Endothelial cell of umbilical vein (primary cell): ENCODE measurements around the gene HDDC2. TPM values are rescaled to one million over a fixed set of nuclear protein-coding genes. Genes with fewer than 3 reads are reported as not detected.

ENCODE experiments used
- BruUV-seq: library from RNA; stranded (reverse); fragments of 400-500 nt; replicated peaks from 2 replicates; lab custom pipeline; 2021; lab: Mats Ljungman, UMichigan
- CTCF ChIA-PET: fragments of 300-600, 350-600 bp; sonication (Branson Sonifier 250); formaldehyde crosslinking; loops from one replicate; lab custom pipeline; 2021; ENCODE audit warnings: antibody characterized with exemption, inconsistent platforms; lab: Charles Lee
- POLR2A ChIA-PET: fragments of 300-600, 350-600 bp; sonication (Branson Sonifier 250); formaldehyde crosslinking; loops from one replicate; lab custom pipeline; 2021; ENCODE audit warnings: antibody characterized with exemption, inconsistent platforms; lab: Charles Lee
- DNase-seq: peaks from one replicate; pipeline ENCODE4 v3.0.0-alpha.2; 2011; ENCODE audit warnings: low read depth, low spot score
- FAIRE-seq: peaks from 2 replicates; lab custom pipeline; 2011; peaks lifted over from hg19 to GRCh38; lab: Jason Lieb, UNC
- H2AFZ ChIP-seq: 2 replicates; pipeline ENCODE4 v1.6.0; 2012; ENCODE audit warnings: low read depth, low read length, control low read depth, inconsistent platforms
- H3K27ac ChIP-seq: 2 replicates; pipeline ENCODE4 v1.5.1; 2011; ENCODE audit warnings: low read depth, mild to moderate bottlenecking, control low read depth, low read length, moderate library complexity; ENCODE audit not compliant: insufficient read depth
- H3K27me3 ChIP-seq, 2 experiments: 2 replicates each; pipeline versions ENCODE4 v1.6.0 to v1.6.1; 2011; ENCODE audit warnings: low read length in 2 of 2, mixed read lengths in 1 of 2; ENCODE audit not compliant: control insufficient read depth in 2 of 2, insufficient read depth in 2 of 2
- H3K36me3 ChIP-seq, 2 experiments: 2 replicates in 1 of 2; 3 replicates in 1 of 2; pipeline ENCODE4 v1.5.1; 2011; ENCODE audit warnings: low read length in 2 of 2, mild to moderate bottlenecking in 1 of 2, moderate library complexity in 1 of 2; ENCODE audit not compliant: control insufficient read depth in 2 of 2, insufficient read depth in 2 of 2; ENCODE audit errors: extremely low read depth in 1 of 2
- H3K4me1 ChIP-seq: 3 replicates; pipeline ENCODE4 v1.5.1; 2011; ENCODE audit warnings: mild to moderate bottlenecking, low read length; ENCODE audit not compliant: control insufficient read depth, insufficient read depth; ENCODE audit errors: extremely low read depth
- H3K4me2 ChIP-seq: 2 replicates; pipeline ENCODE4 v1.6.1; 2011; ENCODE audit warnings: low read length, control low read depth, mixed read lengths; ENCODE audit not compliant: insufficient read depth
- H3K4me3 ChIP-seq, 3 experiments: fragments of 200-600 bp in 1 of 3; sonication (generic), shearing (Covaris generic) in 1 of 3; replicated peaks in 1 of 3; 2 replicates each; pipeline ENCODE4 v1.5.1; 2011 to 2016; ENCODE audit warnings: control low read depth in 3 of 3, low read length in 3 of 3, mild to moderate bottlenecking in 2 of 3, inconsistent platforms in 1 of 3, low read depth in 1 of 3, moderate library complexity in 1 of 3; ENCODE audit not compliant: insufficient read depth in 1 of 3
- H3K79me2 ChIP-seq: 2 replicates; pipeline ENCODE4 v1.6.0; 2012; ENCODE audit warnings: low read length, inconsistent platforms; ENCODE audit not compliant: control insufficient read depth, insufficient read depth
- H3K9ac ChIP-seq: replicated peaks from 2 replicates; pipeline ENCODE3; 2011; ENCODE audit warnings: low read length, control low read depth; ENCODE audit not compliant: insufficient read depth; ENCODE audit errors: extremely low read depth
- H3K9me1 ChIP-seq: replicated peaks from 3 replicates; pipeline ENCODE4 v1.6.0; 2011; ENCODE audit warnings: mild to moderate bottlenecking, low read length; ENCODE audit not compliant: control insufficient read depth, insufficient read depth; ENCODE audit errors: extremely low read depth
- H3K9me3 ChIP-seq: replicated peaks from 2 replicates; pipeline ENCODE4 v1.5.1; 2012; ENCODE audit warnings: low read length, inconsistent platforms; ENCODE audit not compliant: control insufficient read depth, insufficient read depth
- H4K20me1 ChIP-seq: replicated peaks from 2 replicates; pipeline ENCODE3; 2011; ENCODE audit warnings: mild to moderate bottlenecking, low read length; ENCODE audit not compliant: control insufficient read depth, insufficient read depth; ENCODE audit errors: extremely low read depth
- CTCF ChIP-seq, 2 donors: IDR thresholded peaks; 1 replicate in 1 of 2; 2 replicates in 1 of 2; pipeline ENCODE4 v1.5.1; 2011; ENCODE audit warnings: low read length in 2 of 2, mild to moderate bottlenecking in 2 of 2, moderate library complexity in 2 of 2, control low read depth in 1 of 2, inconsistent platforms in 1 of 2, low read depth in 1 of 2; ENCODE audit not compliant: insufficient read depth in 1 of 2; ENCODE audit errors: extremely low read depth in 1 of 2
- EZH2 ChIP-seq: IDR thresholded peaks from 2 replicates; pipeline ENCODE4 v1.6.1; 2012; ENCODE audit warnings: borderline replicate concordance, low read depth, mild to moderate bottlenecking, moderate library complexity, low read length, inconsistent platforms; ENCODE audit not compliant: severe bottlenecking
- GATA2 ChIP-seq: IDR thresholded peaks from 2 replicates; pipeline ENCODE4 v1.7.0; 2011; ENCODE audit warnings: low read depth, mild to moderate bottlenecking, moderate library complexity, mixed read lengths, low read length; ENCODE audit not compliant: insufficient read length, insufficient read depth
- MAX ChIP-seq: IDR thresholded peaks from 2 replicates; pipeline ENCODE4 v1.6.1; 2011; ENCODE audit not compliant: insufficient read depth, insufficient read length
- MYC ChIP-seq: IDR thresholded peaks from one replicate; pipeline ENCODE4 v1.6.1; 2011; ENCODE audit warnings: mild to moderate bottlenecking, low read depth, low read length
- POLR2A ChIP-seq: IDR thresholded peaks from 2 replicates; pipeline ENCODE4 v1.6.1; 2012; ENCODE audit warnings: low read depth, mild to moderate bottlenecking, control low read depth, low read length
- dilution Hi-C: fragments of 300-500 bp; cut with MboI; formaldehyde crosslinking; loops from one replicate; pipeline ENCODE4 v1.15.0; 2019; ENCODE audit warnings: low sequenced_read_pairs; ENCODE audit not compliant: extremely low pct_ligation_motif_present
- intact Hi-C: fragments of 100-400 bp; cut with micrococcal nuclease; formaldehyde crosslinking; loops from one replicate; pipeline ENCODE4 v1.10.0; 2022
- polyA plus RNA-seq, 4 experiments: library from polyadenylated mRNA; depleted of rRNA in 3 of 4; stranded (reverse) in 3 of 4; unstranded in 1 of 4; fragments of >200 nt; gene quantifications; 2 replicates each; pipeline versions ENCODE4 v1.2.1 to v1.2.3, GENCODE V29; 2011 to 2012; ENCODE audit warnings: missing spikeins in 1 of 4
- total RNA-seq: library from RNA; stranded (reverse); gene quantifications from 2 replicates; pipeline ENCODE4 v1.2.3, GENCODE V29; 2021

HDDC2 gene
- total and polyA plus RNA-seq, 2 donors (not counting 3 experiments of a cell fraction or from before 2014, with no cell fraction given) = 12.6 to 13.6 TPM

- CTCF ChIA-PET = no interaction called here
- DNase-seq (no peak), FAIRE-seq (no peak)
- H3K4me2 ChIP-seq = no peak overlapping the region
- H3K4me1 ChIP-seq = no peaks in the 10 kb centered on the region
- H3K27ac ChIP-seq = no peak overlapping the region
- H3K9ac ChIP-seq = no peak overlapping the region
- BruUV-seq = no TSS peak
- H3K4me3 ChIP-seq = no peak overlapping the region
- no peaks in the 10 kb centered on the region for H3K9me1 ChIP-seq
- H4K20me1 ChIP-seq = no peaks in the 10 kb centered on the region
- intact Hi-C loops (no loop called here), dilution Hi-C loops (no loop called here)
- POLR2A ChIA-PET = no interaction called here
- H3K79me2 ChIP-seq = no peaks in the 10 kb centered on the region
- H3K36me3 ChIP-seq = no peaks in the 10 kb centered on the region
- TF ChIP-seq EZH2 (no peak), CTCF (IDR thresholded peaks at IDR 0.05; ENCODE audit: extremely low read depth in 1 of 2, insufficient read depth in 1 of 2, low read depth in 1 of 2, low read length in 2 of 2) (no peak), MAX (no peak), POLR2A (no peak), GATA2 (no peak), MYC (no peak)
- no peaks in the 10 kb centered on the region for H3K9me3 ChIP-seq
- no peaks in the 10 kb centered on the region for H3K27me3 ChIP-seq
- no peak overlapping the region for H2AFZ ChIP-seq
These were observed 42.4 kb downstream of the HDDC2 start for GRCh38 chr6:125259354-125259736.
